A673 (cell line): Measurements from ENCODE around the gene C1QTNF4.

Source experiments
- CTCF ChIP-seq: fragments of 300-800, 200-600 bp; sonication (generic); conservative IDR thresholded peaks from 2 replicates; pipeline ENCODE4 v1.5.1; 2017; ENCODE audit warnings: low read depth, mild to moderate bottlenecking, antibody characterized with exemption, low read length, moderate library complexity, mixed read lengths
- EZH2 ChIP-seq: fragments of 200-600 bp; sonication (generic); IDR thresholded peaks from 2 replicates; pipeline ENCODE4 v1.6.1; 2017; ENCODE audit warnings: borderline replicate concordance, low read depth, mild to moderate bottlenecking, mixed read lengths, antibody characterized with exemption, low read length; ENCODE audit not compliant: poor library complexity, severe bottlenecking

- TF ChIP-seq CTCF, result no peak
- TF ChIP-seq EZH2, result no peak
Measured at GRCh38 chr11:47571357-47571729, 22.9 kb downstream of the C1QTNF4 start.
